ENCODE measurements around the gene KAT7.

The KAT7 gene

DNA sequence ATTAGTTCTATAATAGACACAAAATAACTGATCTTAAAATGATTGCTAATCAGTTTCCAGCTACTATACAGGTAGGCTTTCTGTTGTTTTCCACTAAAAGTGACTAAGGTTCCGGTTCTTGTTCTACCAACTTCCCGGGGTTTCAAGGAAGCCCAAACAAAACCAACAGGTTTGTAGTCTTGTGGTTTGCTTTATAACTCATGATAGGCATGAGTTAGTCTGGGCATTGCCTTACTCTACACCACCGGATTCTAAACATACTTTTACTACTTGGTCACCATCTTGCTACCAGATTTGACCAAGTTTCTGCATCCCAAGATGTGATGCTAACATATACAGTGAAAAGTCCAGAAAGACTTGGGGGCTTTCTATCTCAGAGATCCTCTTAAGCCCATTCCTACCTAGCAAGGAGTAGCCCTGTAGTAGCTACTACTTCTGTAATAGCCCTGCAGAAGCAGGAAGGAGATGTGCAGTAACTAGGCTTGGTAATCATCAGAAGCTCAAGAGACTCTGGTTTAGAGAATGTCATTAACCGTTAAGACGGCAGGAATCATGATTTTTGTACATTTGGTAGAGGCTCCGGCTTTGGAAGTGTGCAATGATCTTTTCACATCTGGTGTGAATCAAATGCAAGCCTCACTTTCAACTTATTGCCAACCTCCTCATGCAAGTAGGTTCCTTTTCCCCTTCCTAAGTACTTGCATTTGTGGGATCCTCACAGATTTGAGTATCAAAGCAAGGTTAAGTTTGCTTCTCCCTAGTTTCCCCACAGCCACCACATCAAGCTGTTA lies 26.1 kb upstream of the KAT7 start:
- TF ChIP-seq, protein P1, sequence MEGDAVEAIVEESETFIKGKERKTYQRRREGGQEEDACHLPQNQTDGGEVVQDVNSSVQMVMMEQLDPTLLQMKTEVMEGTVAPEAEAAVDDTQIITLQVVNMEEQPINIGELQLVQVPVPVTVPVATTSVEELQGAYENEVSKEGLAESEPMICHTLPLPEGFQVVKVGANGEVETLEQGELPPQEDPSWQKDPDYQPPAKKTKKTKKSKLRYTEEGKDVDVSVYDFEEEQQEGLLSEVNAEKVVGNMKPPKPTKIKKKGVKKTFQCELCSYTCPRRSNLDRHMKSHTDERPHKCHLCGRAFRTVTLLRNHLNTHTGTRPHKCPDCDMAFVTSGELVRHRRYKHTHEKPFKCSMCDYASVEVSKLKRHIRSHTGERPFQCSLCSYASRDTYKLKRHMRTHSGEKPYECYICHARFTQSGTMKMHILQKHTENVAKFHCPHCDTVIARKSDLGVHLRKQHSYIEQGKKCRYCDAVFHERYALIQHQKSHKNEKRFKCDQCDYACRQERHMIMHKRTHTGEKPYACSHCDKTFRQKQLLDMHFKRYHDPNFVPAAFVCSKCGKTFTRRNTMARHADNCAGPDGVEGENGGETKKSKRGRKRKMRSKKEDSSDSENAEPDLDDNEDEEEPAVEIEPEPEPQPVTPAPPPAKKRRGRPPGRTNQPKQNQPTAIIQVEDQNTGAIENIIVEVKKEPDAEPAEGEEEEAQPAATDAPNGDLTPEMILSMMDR (IDR thresholded peaks at IDR 0.05; ENCODE audit: low read depth, low read length, missing control alignments) = no peak
- peak overlapping the region; percentile 76 for H3K4me3 ChIP-seq (ENCODE audit: low read depth, low read length)
- DNase-seq (ENCODE audit: low read depth) = no peak

DNA sequence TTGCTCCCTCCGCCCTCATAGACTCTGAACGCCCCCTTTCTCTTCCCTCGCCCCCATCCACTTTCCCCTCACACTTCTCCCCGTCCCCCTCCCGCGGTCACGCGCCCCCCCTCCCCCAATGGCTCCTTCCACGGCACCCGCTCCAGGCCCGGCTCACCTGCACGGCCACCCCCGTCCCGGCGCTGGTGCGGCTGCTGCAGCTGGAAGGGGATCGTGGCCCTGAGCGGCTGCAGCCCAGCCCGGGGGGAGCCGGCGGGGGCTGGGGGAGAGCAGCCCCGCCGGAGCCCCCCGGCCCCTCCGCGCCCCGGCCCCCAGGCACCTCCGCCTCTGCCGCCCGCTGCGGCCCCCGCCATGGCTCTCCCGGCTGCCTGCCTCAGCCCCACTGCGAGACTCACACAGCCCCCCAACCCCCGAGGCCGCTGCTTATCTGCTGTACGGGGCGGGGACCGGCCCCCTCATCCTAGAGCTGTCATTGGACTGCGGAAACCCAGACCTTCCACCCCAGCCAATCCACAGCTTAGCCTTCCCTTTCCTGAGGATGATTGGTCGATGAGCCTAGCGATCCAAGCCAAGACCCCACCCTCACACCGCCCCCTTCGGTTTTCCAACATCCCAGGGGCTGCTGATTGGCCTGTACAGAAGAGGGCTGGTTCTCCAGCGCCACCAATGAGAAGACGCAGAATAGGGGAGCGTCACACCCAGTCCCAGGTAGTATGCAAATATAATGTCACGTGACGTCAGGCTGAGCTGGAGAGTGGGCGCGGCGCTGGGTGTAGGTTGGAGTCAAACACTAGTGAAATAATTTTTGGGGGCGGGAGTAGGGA lies 24.5 kb upstream of the KAT7 start, which contains the start of gene FAM117A:
TSS of gene FAM117A (minus strand) at position 397 of the 824 bp plus-strand sequence. CDS start at position 353, 44 bp downstream.
- TF ChIP-seq, protein P1 (IDR thresholded peaks at IDR 0.05; ENCODE audit: low read depth, low read length, missing control alignments) = no peak
- peak; percentile 99 for DNase-seq (ENCODE audit: low read depth)
- peak within 1 kb of the TSS; percentile 76 for H3K4me3 ChIP-seq (ENCODE audit: low read depth, low read length)

DNA sequence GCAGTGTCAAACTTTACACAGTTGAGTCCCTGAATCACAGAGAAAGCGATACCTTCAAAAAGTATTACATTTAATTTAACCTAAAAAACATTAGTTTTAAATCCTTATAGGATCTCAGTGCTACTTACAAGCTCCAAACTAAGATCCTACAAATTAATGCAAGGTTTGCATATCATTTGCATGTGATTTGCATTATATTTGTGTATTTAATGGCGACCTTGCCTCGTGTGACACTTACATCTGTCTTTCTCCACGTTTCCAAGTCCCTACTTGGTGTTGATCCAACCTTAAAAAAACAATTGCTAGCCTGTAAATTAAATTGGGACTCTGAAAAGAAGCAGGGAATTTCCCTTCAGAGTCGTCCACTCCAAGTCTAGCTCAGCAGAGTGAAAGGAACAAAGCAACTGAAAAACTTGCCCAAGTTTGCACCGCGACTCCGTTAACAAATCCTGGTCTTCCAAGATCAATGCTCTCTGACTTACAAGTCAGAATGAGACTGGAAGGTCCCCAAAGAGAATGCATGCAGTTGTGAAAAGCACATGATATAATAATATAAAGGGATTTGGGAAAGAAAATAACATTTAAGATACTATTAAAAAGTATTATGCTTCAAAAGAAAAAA lies 23.8 kb upstream of the KAT7 start:
- TF ChIP-seq, protein P1 (IDR thresholded peaks at IDR 0.05; ENCODE audit: low read depth, low read length, missing control alignments) = no peak
- peak overlapping the region; percentile 26; the same call in 1 of the 2 replicates for H3K4me3 ChIP-seq (ENCODE audit: low read depth, low read length)
- DNase-seq (ENCODE audit: low read depth) = no peak

DNA sequence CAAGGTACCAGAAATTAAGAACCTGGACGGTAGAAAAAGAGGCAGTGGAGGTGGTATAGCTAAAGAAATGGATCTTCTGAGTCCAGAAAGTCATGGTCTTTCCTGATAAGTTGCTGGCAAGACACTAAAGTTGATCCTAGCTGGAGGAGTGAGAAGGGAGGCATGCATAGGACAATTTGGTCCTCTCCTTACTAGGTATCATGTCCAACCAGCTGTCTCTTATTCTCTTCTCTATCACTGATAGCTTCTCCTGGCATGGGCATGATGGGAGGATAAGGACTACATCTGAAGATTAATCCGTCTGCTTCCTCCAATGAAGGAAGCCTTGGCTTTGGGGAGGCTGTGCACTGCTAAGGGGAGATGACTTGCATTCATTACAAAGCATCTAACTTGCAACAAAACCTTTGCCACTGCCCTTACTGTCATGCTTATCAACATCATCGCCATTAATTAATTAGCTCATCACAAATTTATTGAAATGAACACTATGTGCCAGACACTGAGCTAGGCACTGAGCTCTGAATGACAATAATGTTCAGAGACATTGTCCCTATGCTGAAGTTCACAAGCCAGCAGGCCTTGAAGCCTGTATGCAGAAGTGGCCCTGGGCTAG lies 21.5 kb upstream of the KAT7 start:
- TF ChIP-seq, protein P1 (IDR thresholded peaks at IDR 0.05; ENCODE audit: low read depth, low read length, missing control alignments) = no peak
- H3K4me3 ChIP-seq (ENCODE audit: low read depth, low read length) = no peak overlapping the region
- no peak for DNase-seq (ENCODE audit: low read depth)

DNA sequence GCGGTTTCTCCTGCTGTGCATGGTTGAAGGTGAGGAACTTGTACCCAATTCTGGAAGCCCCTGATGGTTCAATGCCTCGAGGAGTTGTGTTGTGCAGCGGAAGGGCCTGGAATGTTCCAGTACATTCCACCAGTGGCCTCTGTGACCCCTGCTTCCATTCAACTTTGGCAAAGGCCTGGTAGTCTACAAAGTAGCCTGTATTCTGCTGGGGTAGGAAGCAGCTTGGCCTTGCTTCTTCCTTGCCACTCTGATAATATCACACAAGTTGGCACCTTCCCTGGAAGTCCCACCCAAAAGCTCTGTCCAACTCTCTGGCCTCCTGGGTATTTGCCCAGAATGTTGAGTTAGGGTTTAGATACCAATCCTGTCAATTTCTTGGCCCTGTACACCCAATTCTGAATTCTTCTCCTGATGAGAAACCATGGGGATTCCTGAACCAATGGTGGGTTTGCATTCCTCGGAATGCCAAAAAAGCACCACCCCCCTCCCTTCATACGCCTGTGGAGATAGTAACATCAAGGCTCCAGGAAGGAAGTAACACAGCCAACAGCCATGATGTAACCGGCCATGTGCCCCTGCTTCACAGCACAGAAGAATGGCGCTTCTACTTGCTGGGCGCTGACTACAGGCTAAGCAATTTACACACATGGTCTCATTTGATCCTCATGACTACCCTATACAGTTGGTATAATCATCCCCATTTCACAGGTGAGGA lies 12.8 kb upstream of the KAT7 start:
- TF ChIP-seq, protein P1 (IDR thresholded peaks at IDR 0.05; ENCODE audit: low read depth, low read length, missing control alignments) = no peak
- H3K4me3 ChIP-seq (ENCODE audit: low read depth, low read length) = no peak overlapping the region
- no peak for DNase-seq (ENCODE audit: low read depth)
